Colonic mucosa (tissue), 4 donors: ENCODE results near the gene KDM6A. TPM values are rescaled to one million over a fixed set of nuclear protein-coding genes. Genes with fewer than 3 reads are reported as not detected.

Experiments
- DNase-seq: peaks from one replicate; pipeline ENCODE4 v3.0.0-alpha.2; 2020
- H3K27ac ChIP-seq: fragments of 200-600 bp; one replicate; pipeline ENCODE4 v1.8.0; 2021
- H3K27me3 ChIP-seq: fragments of 200-600 bp; one replicate; pipeline ENCODE4 v1.8.0; 2021
- H3K36me3 ChIP-seq: fragments of 200-600 bp; one replicate; pipeline ENCODE4 v1.8.0; 2021
- H3K4me1 ChIP-seq: fragments of 200-600 bp; one replicate; pipeline ENCODE4 v1.8.0; 2021; ENCODE audit warnings: mild to moderate bottlenecking
- H3K4me3 ChIP-seq: fragments of 200-600 bp; one replicate; pipeline ENCODE4 v1.8.0; 2021
- H3K9ac ChIP-seq, 2 donors: one replicate each; pipeline ENCODE4 v1.7.0; 2013; ENCODE audit warnings: control low read depth in 2 of 2, low read depth in 2 of 2, low read length in 2 of 2
- H3K9me3 ChIP-seq: fragments of 200-600 bp; one replicate; pipeline ENCODE4 v1.8.0; 2021
- CTCF ChIP-seq: fragments of 200-600 bp; IDR thresholded peaks from one replicate; pipeline ENCODE4 v1.8.0; 2022; ENCODE audit warnings: antibody characterized with exemption, mild to moderate bottlenecking
- intact Hi-C: fragments of 100-400 bp; cut with DNase I; formaldehyde crosslinking; loops from one replicate; pipeline ENCODE4 v1.14.1; 2022
- total RNA-seq, 2 donors: library from RNA; stranded (reverse); fragmentation: NEBNext Ultra II Directional in 1 of 2; extraction: Animal tissue kit (Norgen Biotek cat#: 25700) in 1 of 2; gene quantifications; one replicate each; pipeline ENCODE4 v1.2.1, GENCODE V29; 2021
- donor health status: healthy.
- donor health status: DM: no; HTN: no; CAD: no.
- donor health status: DM: no; HTN: no; CAD: no.

Gene KDM6A
- total RNA-seq, 2 donors from 2014 or later, result 31.6 to 45.3 TPM

GRCh38 chrX:44915361-44915868 is 42.4 kb downstream of the KDM6A start:
- intact Hi-C loops, result no loop called here
- Histone ChIP-seq H3K27me3 (no peaks in the 10 kb centered on the region), H3K4me1 (no peaks in the 10 kb centered on the region), H3K27ac (no peak overlapping the region), H3K9ac (no peak overlapping the region), H3K36me3 (no peaks in the 10 kb centered on the region), H3K4me3 (no peak overlapping the region), H3K9me3 (no peaks in the 10 kb centered on the region)
- DNase-seq, result no peak
- TF ChIP-seq CTCF, result no peak

GRCh38 chrX:44918722-44919121 is 45.7 kb downstream of the KDM6A start:
- Histone ChIP-seq H3K9me3 (no peaks in the 10 kb centered on the region), H3K27me3 (no peaks in the 10 kb centered on the region), H3K27ac (no peak overlapping the region), H3K36me3 (no peaks in the 10 kb centered on the region), H3K9ac (no peak overlapping the region), H3K4me1 (no peaks in the 10 kb centered on the region), H3K4me3 (no peak overlapping the region)
- no peak for TF ChIP-seq CTCF
- DNase-seq, result no peak
- intact Hi-C loops, result no loop called here

- H3K27me3 ChIP-seq, result no peaks in the 10 kb centered on the region
- DNase-seq, result no peak
- TF ChIP-seq CTCF, result no peak
- no peaks in the 10 kb centered on the region for H3K4me1 ChIP-seq
- no peak overlapping the region for H3K9ac ChIP-seq
- no peak overlapping the region for H3K27ac ChIP-seq
- H3K4me3 ChIP-seq, result no peak overlapping the region
- no peaks in the 10 kb centered on the region for H3K9me3 ChIP-seq
- intact Hi-C loops, result no loop called here
- no peaks in the 10 kb centered on the region for H3K36me3 ChIP-seq
Measured at GRCh38 chrX:44922980-44923379, 50.0 kb downstream of the KDM6A start.

GRCh38 chrX:44927398-44927797 is 54.4 kb downstream of the KDM6A start:
- no peaks in the 10 kb centered on the region for H3K4me1 ChIP-seq

GRCh38 chrX:44931441-44931973 is 58.5 kb downstream of the KDM6A start:
- no peaks in the 10 kb centered on the region for H3K4me1 ChIP-seq
- no peak for DNase-seq
- intact Hi-C loops, result no loop called here
- H3K9me3 ChIP-seq, result no peaks in the 10 kb centered on the region
- H3K9ac ChIP-seq, result no peak overlapping the region
- H3K36me3 ChIP-seq, result no peaks in the 10 kb centered on the region
- no peak for TF ChIP-seq CTCF
- H3K4me3 ChIP-seq, result no peak overlapping the region
- no peaks in the 10 kb centered on the region for H3K27me3 ChIP-seq
- no peak overlapping the region for H3K27ac ChIP-seq

More at GRCh38 chrX:44927398-44927797, 54.4 kb downstream of the KDM6A start:
- Histone ChIP-seq H3K27ac (no peak overlapping the region), H3K27me3 (no peaks in the 10 kb centered on the region), H3K4me3 (no peak overlapping the region), H3K9ac (no peak overlapping the region), H3K36me3 (no peaks in the 10 kb centered on the region), H3K9me3 (no peaks in the 10 kb centered on the region)
- intact Hi-C loops, result no loop called here
- no peak for TF ChIP-seq CTCF
- no peak for DNase-seq
